GM21576 (cell line): ENCODE results near the gene KLRF1.

ENCODE experiments used
- ATAC-seq: cut with Tn5 transposase; IDR thresholded peaks from one replicate; pipeline ENCODE4 v1.9.1; 2021; ENCODE audit warnings: mild to moderate bottlenecking, moderate library complexity; ENCODE audit not compliant: unreplicated experiment

KLRF1 gene

DNA sequence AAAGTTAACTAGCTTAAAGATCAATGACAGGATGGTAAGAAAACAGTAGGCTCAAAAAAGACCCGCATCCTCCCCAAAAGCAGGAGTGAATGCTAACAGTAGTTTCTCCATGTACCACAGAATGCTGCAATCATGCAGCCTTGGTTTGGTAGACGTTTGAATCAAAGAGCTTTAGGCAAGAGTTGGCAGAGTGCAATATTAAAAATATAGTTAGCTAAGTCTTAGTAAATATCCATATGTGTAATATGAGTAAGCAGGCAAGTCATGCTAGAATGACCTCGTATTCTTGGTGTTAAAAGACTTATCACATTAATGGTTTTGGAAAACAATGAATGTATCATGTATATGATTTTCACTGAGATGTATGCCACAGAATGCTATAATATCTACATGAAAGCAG lies 18.8 kb upstream of the KLRF1 start:
- no peak for ATAC-seq

DNA sequence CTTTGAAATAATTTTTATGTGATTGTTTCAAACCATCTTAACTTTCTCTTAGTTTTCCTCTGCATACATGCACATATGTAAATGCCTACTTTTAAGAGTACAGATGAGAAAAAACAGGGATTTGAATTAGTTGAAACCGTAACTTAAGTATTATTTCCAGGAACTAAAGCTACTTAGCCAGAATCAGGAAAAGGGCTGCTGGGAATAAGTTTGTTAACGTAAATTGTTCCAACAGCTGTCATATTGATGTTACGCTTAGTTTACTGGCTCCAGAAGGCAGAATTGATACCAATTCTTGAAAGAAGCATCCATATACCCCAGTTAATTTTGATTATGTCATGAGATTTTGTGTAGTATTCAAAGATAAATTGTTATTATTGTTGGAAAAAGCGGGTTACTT lies 17.9 kb upstream of the KLRF1 start:
- no peak for ATAC-seq

DNA sequence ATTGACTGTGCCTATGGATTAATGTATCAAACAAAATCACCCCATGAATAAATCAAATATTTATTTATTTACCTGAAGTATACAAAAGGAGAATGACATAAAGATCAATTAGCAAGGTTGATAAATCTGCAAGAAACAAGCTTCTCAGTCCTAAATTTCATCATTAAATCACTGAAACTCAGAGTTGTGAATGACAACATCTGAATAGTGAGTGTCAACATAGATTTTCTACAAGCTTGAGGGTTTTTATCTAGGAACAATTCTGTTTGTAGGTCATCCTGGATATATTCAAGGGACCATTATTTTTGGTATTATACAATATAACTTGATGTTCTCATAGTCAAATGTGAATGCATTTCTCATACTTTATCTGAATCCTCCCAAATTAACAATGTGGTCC lies 17.4 kb upstream of the KLRF1 start:
- no peak for ATAC-seq

DNA sequence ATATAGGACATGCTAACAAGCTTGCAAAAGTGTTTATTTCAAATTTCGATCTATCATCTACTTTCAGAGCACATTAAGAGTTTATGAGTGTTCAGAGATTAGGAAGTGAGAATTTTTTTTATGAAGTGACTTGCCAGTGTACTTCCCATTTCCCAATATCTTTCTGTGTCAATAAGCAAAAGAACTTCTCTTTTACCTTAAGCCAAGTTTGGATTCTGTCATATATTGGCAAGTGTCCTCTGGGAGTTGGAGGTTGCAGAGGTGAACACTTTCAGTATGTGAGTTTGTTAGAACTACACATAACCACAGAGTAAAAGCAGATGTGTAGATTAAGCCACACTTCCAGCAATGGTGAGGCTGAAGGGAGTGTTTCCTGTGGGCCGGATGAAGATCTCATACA lies 16.6 kb upstream of the KLRF1 start:
- ATAC-seq = no peak

DNA sequence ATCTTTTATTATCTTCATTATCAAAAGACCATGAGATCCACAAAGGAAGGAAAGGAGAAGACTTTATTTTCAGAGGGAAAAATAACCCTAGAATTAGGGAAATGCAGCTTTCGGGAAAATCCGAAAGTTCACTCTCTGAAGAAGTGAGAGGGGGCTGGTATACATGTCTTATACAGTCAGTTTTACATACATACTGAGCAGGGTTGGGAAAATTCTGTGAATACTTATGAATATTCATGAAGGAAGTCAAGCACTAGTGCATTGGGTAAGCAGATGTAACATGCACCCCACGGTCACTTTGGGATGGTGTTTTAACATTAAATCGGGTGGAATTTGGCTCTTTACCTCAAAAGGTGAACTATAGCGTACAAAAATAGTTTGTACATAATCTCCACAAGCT lies 15.7 kb upstream of the KLRF1 start:
- ATAC-seq = no peak

DNA sequence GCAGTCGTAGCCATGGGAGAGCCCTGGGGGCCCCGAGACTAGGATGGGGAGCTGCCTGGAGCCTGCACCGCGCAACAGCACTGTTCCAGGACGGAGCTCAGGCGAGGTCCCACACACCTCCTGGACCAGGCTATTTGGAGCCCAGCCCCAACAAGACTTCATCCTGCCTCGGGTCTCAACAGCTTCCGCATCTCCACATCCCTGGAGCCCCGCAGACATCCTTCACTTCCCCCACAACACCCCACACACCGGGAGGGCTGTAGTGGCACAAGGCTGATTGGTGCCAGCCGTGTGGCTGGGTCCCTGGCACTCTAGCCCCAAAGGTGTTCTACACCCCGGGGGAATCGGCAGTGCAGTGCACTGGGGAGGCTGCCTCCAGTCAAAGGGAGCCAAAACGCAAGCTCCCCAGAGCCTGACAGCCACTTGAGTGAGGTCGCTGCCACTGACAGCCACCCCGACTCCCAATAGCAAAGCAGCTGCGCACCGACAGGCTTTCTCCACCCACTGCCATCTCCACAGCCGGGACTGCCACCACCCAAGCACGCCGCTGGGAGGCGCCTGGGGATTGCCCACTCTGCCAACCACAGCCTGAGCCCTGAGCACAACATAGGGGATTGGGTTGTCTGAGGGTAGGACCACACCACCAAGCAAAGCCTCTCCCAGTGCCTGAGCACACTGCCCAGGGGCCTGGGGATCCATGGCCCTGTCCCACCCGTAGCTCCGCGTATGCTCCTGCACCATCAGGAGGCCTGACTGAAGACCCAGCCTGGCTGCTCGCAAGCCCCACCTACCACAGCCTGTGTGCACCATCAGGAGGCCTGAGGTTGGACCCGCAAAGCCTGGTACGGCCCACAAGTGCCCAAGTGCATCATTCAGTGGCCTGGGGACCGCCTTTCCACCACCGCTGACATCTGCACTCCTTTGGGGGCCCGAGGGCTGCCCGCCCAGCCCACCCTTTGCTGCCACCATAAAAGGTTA lies 13.2 kb upstream of the KLRF1 start:
- peak; percentile 87 for ATAC-seq

DNA sequence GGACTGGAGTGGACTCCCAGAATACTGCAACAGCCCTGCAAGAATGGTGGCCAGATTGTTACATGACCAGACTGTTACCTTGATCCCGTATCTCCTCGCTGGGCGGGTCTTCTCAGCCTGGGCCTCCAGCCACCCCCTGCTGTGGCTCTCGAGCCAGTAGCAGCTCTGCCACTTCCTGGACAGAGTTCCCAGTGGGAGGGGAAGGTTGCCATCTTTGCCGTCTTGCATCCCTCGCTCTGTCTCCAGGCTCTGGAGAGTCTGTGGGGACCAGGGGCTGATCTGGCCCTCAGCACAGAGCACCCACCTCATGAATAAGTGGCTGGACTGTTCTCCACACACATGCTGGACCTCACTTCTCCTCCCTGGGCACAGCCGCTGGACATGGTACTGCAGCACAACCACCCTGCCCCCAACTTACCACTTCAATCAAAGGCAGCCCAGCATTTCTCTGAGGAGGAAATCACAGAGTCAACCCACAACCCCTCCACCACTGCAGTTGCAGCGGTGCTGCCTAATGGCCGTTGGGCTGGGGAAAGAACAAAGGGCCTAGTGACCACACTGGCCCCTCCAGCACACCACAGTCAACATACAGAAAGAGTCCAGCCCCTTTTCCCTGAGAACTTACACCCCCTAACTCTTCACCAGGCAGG lies 6.9 kb upstream of the KLRF1 start:
- no peak for ATAC-seq

DNA sequence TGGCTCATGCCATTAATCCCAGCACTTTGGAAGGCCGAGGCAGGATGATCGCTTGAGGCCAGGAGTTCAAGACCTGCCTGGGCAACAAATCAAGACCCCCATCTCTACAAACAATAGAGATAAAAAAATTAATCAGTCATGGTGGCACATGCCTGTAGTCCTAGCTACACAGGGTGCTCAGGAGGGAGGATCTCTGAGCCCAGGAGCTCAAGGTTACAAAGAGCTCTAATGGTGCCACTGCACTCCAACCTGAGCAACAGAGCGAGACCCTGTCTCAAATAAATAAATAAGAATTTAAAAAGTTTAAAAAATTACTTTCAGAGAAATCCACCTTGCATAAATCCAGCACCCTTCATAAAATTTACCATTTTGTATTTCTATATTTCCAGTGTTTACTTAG lies 2.2 kb downstream of the KLRF1 start:
- no peak for ATAC-seq

DNA sequence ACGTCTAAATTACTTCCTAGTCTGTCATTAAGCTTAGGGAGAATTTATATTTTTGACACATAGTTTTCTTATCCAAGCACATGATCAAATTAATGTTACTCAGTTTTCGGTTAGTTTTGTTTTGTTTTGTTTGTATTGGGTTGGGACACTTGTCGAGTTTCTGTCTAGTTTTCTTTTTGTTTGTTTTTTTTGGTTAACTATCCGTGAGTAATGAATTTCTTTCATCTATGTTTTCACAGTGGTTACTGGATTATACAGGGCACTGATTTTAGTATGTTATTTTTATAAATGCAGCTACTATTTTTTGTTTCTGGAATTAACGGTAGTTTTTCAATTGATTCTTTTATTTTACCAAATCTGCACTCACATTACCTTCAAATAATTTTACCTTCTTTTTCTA lies 2.7 kb downstream of the KLRF1 start:
- no peak for ATAC-seq

DNA sequence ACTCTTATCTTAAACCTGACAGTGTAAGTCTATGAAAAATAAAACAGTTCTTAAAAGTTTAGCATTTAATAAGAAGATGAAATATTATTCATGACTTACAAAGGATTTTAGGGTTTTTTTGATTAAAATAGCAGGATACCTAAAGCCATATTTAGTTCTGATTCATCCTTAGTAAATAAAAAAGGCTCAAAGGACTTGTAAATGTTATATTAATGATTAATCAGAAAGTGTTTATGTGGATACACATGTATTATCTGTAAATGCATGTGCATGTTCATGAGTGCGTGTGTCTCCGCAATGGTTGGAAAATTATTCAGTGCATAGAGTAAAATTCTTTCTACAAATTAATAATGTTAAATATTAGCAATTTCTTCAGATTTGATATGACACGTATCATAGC lies 4.4 kb downstream of the KLRF1 start:
- no peak for ATAC-seq

DNA sequence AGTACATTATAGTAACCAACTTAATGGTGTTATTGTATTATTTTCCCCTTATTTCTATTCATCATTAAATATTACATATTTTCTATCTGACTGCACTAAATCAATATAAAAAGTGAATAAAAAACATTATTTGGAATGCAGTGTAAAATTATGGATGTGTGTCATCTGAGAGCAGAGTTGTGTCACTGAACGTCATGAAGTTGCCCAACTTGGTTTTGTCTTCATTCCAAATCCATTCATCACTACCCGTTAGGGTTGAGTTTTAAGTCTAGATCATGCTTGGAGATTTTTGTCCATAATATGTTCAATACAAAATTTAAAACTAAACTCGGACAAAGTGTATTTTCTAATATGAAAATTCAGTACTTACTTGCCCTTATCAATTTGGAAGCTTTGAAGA lies 16.1 kb downstream of the KLRF1 start:
- no peak for ATAC-seq

DNA sequence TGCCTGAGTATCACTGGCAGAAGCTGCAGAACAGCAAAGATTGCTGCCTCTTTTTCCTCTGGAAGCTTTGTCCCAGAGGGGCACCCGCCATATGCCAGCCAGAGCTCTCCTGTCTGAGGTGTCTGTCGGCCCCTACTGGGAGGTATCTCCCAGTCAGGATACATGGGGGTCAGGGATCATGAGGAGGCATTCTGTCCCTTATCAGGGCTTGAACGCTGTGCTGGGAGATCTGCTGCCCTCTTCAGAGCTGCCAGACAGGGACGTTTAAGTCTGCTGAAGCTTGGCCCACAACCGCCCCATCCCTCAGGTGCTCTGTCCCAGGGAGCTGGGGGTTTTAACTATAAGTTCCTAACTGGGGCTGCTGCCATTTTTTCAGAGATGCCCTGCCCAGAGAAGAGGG lies 21.6 kb downstream of the KLRF1 start:
- ATAC-seq = no peak

DNA sequence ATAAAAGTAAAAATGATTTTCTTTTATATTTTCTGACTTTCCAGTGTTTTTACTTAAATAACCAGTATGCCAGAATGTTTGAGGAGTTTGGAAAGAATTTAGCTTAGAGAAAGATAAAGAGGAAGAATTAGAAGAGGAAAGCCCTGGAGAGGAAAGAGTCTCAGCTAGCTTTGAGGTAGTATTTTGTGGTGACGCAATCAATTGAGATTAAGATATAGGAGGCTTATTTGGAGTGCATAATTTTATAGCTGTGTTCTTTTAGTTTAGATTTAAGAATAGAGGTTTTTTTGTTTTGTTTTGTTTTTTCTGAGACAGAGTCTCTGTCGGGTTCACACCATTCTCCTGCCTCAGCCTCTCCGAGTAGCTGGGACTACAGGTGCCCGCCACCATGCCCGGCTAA lies 23.8 kb downstream of the KLRF1 start:
- ATAC-seq = no peak

DNA sequence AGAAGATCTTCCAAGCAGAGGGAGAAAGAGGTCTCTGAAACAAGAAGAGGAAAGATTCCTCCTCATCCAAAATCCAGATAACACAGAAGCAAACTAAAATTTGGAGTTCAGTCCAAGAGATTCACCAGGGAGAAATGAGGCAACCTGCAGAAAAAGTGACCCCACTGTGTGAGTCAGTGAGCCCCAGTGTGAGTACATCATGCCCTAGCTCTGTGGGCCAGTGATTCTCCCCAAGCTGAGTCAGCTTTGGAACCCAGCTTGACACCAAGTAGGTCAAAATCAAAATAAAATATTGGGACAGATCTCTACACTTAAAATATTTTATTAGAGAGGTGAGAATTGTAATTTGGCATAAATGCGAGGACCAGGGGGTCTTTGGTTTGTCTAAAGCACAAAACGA lies 24.6 kb downstream of the KLRF1 start:
- ATAC-seq = no peak

DNA sequence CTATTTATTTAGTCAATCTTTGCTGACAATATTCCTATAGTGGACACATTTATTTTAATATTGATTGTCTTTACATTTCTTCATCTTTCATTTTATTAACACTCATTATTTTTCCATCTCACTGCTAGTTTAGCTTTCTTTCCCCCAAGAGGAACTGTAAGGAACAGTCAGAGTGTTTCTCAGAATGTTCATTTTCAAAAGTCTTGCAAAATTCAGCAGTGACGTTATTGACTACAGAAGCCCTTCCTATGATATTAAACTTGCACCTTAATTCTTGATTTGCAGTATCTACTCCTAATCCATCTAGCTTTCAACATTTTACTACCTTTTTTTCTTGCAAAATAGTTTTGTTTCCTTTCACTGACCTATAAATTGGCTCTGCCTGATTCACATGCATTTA lies 28.9 kb downstream of the KLRF1 start:
- no peak for ATAC-seq

DNA sequence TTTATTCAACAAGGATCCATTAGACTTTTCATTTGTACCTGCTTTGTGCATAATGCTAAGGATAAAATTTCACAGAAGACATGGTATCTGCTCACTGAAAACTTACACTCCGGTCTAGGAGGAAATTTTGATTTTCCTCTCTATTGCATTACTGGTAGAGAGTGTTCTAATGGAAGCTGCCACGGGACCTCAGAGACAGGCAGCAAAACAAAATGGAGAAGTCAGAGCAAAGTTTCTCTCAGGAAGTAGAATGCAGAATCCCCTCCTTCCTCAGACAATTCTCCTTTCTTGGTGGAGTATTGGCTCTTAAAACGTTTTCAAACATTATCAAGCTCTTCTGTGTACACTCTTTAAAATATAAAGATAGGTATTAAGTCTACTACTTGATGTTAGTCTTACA lies 29.6 kb downstream of the KLRF1 start:
- ATAC-seq = no peak

DNA sequence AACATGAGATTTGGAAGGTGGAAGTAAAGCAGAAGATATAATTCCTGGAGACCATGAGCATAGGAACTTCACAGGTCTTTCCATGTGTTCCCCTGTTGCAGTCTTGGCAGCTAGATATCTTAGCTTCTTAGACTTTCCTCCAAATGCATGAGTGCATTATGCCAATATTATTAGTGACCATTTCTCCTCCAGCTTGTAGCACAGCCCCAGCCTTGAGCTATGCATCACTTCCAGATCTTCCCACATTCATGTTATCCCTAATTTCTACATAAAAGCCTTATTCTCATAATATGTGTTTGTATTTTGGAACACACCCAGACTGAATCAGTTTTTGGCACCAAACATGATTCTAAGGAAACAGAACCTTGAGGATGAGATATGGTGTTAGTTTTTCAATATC lies 30.9 kb downstream of the KLRF1 start:
- no peak for ATAC-seq

DNA sequence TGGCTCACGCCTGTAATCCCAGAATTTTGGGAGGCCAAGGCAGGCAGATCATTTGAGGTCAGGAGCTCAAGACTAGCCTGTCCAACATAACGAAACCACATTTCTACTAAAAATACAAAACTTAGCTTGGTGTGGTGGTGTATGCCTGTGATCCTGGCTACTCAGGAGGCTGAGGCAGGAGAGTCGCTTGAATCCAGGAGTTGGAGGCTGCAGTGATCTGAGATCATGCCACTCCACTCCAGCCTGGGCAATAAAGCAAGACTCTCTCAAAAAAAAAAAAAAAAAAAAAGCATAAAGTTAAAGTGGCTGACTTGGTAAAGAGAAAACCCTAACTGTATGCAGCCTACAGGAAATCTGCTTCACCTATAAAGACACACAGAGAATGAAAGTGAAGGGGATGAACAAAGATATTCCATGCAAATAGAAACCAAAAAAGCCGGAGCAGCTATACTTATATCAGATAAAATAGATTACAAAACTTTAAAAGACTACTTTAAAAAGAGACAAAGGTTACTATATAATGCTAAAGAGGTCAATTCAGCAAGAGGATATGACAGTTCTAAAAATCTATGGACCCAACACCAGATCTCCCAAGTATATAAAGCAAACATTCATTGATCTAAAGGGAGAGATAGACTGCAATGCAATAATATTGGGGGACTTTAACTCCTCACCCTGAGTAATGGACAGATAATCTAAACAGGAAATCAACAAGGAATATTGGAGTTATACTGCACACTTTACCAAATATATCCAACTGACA lies 37.8 kb downstream of the KLRF1 start:
- no peak for ATAC-seq

DNA sequence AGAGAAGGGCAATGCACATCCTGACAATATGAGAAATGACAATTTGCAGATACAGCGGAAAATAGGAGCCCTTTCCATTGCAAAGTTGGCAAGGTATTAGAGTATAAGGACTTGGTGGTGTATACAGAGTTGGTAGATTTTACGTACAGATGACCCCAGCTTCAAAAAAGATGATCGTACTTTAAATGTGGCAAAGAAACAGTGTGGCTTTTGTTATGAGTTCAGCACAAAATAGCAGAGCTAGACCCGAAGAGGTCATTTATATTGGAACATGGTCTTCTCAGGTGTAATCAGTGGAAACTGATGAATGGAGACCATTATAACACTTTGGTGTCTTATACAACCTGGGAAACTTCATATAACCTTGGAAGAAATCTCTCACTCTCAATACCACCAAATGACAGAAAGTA lies 39.6 kb downstream of the KLRF1 start:
- no peak for ATAC-seq

DNA sequence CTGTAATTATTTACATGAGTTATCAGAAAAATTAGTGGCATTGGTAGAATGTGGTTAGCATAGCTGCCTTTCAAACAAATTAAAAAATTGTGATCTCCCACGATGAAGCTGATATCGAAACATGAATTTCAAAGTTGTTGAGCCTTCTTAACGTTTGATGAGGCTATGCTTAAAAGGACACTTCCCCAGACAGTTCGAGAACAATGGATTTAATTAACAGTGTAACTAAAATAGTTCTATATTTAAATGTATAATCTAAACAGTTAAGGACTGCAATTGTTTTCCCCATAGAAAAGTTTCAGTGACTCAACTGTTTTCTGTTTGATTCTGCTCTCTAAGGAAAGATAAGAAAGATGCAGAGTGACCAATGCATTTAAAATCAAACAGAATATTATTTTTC lies 40.2 kb downstream of the KLRF1 start:
- no peak for ATAC-seq

DNA sequence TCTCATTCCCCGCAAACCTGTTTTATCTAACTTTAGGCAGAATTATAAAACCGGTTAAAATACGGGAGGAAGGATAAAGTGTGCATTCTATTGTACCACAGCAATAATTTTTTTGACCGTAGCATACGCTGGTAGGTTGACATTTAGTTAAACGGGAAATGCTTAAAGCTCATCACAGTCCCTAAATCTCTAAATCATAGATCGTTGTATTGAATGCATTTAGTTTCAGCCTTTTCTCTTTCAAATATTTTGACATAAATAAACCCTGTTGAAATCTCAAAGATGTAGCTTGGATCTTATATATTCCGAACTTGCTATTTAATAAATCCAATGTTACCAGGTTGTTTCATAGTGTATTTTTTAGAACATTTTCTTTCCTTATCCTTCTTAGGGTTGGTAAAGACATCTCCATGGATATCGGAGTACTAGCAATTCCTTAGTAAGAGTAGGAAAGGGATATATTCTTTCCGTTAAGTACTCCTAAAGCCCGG lies 41.1 kb downstream of the KLRF1 start:
- no peak for ATAC-seq

DNA sequence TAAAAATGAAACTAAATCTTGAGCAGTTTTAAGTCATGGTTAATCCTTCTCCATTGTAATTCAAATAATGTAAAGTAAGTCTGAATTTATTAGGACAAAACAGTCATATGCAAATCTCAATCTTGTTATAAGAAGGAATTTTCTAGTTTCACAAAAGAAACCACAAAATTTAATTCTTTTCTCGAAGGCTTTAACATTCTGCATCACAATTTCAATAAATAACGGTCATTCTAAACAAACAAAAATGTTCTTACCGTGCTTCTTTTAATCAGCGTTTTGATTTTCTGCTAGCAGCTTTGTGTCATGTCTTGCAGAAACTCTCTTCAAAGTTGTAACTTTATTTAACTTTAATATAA lies 41.6 kb downstream of the KLRF1 start:
- no peak for ATAC-seq
